MCF 10A (cell line): ENCODE data around the gene MAN1A1. TPM values are rescaled to one million over a fixed set of nuclear protein-coding genes. Genes with fewer than 3 reads are reported as not detected.

Experiments used
- BruUV-seq: library from RNA; stranded (reverse); fragments of 400-500 nt; replicated peaks from 2 replicates; lab custom pipeline; 2021; lab: Mats Ljungman, UMichigan
- CTCF ChIA-PET: fragments of 300-600 bp; sonication (Branson Sonifier 250); formaldehyde crosslinking; extraction: SDS; loops from one replicate; lab custom pipeline; 2021; ENCODE audit warnings: antibody characterized with exemption, inconsistent platforms; lab: Yijun Ruan, JAX
- POLR2A ChIA-PET: fragments of 300-600, 350-650 bp; sonication (Branson Sonifier 250); formaldehyde crosslinking; extraction: SDS; loops from one replicate; lab custom pipeline; 2020; ENCODE audit warnings: antibody characterized with exemption, inconsistent platforms; lab: Yijun Ruan, JAX
- DNase-seq: peaks from one replicate; pipeline ENCODE4 v3.0.0-alpha.2; 2018; ENCODE audit not compliant: unreplicated experiment
- H3K27ac Mint-ChIP-seq: one replicate; pipeline ENCODE4 v1.8.0; 2022; ENCODE audit warnings: mild to moderate bottlenecking, low read depth, mixed read lengths; ENCODE audit not compliant: unreplicated experiment
- H3K27me3 Mint-ChIP-seq: one replicate; pipeline ENCODE4 v1.8.0; 2022; ENCODE audit warnings: mixed read lengths; ENCODE audit not compliant: insufficient read depth, unreplicated experiment
- H3K36me3 Mint-ChIP-seq: one replicate; pipeline ENCODE4 v1.8.0; 2022; ENCODE audit warnings: mild to moderate bottlenecking, moderate library complexity, mixed read lengths; ENCODE audit not compliant: insufficient read depth, unreplicated experiment
- H3K4me1 Mint-ChIP-seq: one replicate; pipeline ENCODE4 v1.8.0; 2022; ENCODE audit warnings: mixed read lengths; ENCODE audit not compliant: insufficient read depth, unreplicated experiment
- H3K4me3 Mint-ChIP-seq: one replicate; pipeline ENCODE4 v1.8.0; 2022; ENCODE audit warnings: mild to moderate bottlenecking, moderate library complexity, mixed read lengths; ENCODE audit not compliant: unreplicated experiment
- H3K9me3 Mint-ChIP-seq: one replicate; pipeline ENCODE4 v1.8.0; 2022; ENCODE audit warnings: mixed read lengths; ENCODE audit not compliant: unreplicated experiment
- CTCF ChIP-seq: fragments of 200-600 bp; IDR thresholded peaks from one replicate; pipeline ENCODE4 v1.8.0; 2022; ENCODE audit warnings: antibody characterized with exemption, mild to moderate bottlenecking; ENCODE audit not compliant: unreplicated experiment
- intact Hi-C: fragments of 100-400 bp; cut with micrococcal nuclease; formaldehyde crosslinking; loops from 2 replicates; pipeline ENCODE4 v1.14.1; 2022
- total RNA-seq: library from RNA; stranded (reverse); gene quantifications from 2 replicates; pipeline ENCODE4 v1.2.3, GENCODE V29; 2022

The MAN1A1 gene
- total RNA-seq, 1 experiment from 2014 or later = 1.3 TPM

- H3K27ac Mint-ChIP-seq = no peak overlapping the region
- no peaks in the 10 kb centered on the region for H3K36me3 Mint-ChIP-seq
- DNase-seq = no peak
- no peaks in the 10 kb centered on the region for H3K9me3 Mint-ChIP-seq
- H3K4me3 Mint-ChIP-seq = no peak overlapping the region
- TF ChIP-seq CTCF = no peak
- no TSS peak for BruUV-seq
- no peaks in the 10 kb centered on the region for H3K27me3 Mint-ChIP-seq
- POLR2A ChIA-PET = interaction anchor here (0.6 kb wide), 1 partner anchor 40 kb away, joined by 3 read pairs; no protein-coding TSS in a partner anchor
- intact Hi-C loops = loop anchor here (5.0 kb wide), 1 partner anchor 225 kb away; no protein-coding TSS in a partner anchor
- H3K4me1 Mint-ChIP-seq = peaks cover 21% of the 10 kb centered on the region
- CTCF ChIA-PET = interaction anchor here (0.7 to 1.1 kb wide), 3 partner anchors 81 to 207 kb away, joined by 3 to 6 read pairs (median 3); no protein-coding TSS in a partner anchor
Observed at GRCh38 chr6:119127627-119128026, 221.9 kb downstream of the MAN1A1 start.
